Lower lobe of right lung (tissue), 2 donors: ENCODE results near the gene DUSP18. TPM values are rescaled to one million over a fixed set of nuclear protein-coding genes. Genes with fewer than 3 reads are reported as not detected.

ENCODE experiments used
- ATAC-seq, 2 donors: fragments of 200-7000 bp; cut with Tn5 transposase; one replicate each; pipeline ENCODE4 v1.9.1; 2020 to 2022; ENCODE audit warnings: mild to moderate bottlenecking in 2 of 2, moderate library complexity in 2 of 2
- DNase-seq: peaks from one replicate; pipeline ENCODE4 v3.0.0-alpha.2; 2020
- H3K27ac ChIP-seq: fragments of 200-600 bp; one replicate; pipeline ENCODE4 v1.8.0; 2022
- H3K27me3 ChIP-seq: fragments of 200-600 bp; one replicate; pipeline ENCODE4 v1.8.0; 2022; ENCODE audit warnings: low read depth
- H3K36me3 ChIP-seq: fragments of 200-600 bp; one replicate; pipeline ENCODE4 v1.8.0; 2022; ENCODE audit warnings: mild to moderate bottlenecking
- H3K4me1 ChIP-seq: fragments of 200-600 bp; one replicate; pipeline ENCODE4 v1.8.0; 2022
- H3K4me3 ChIP-seq: fragments of 200-600 bp; one replicate; pipeline ENCODE4 v1.8.0; 2022; ENCODE audit warnings: mild to moderate bottlenecking
- H3K9me3 ChIP-seq: fragments of 200-600 bp; one replicate; pipeline ENCODE4 v1.8.0; 2022
- intact Hi-C: fragments of 100-400 bp; cut with DNase I; formaldehyde crosslinking; loops from one replicate; pipeline ENCODE4 v1.11.0; 2022
- total RNA-seq: library from RNA; stranded (reverse); fragmentation: NEBNext Ultra II Directional; extraction: Animal tissue kit (Norgen Biotek cat#: 25700); gene quantifications from one replicate; pipeline ENCODE4 v1.2.1, GENCODE V29; 2021
- TF ChIP-seq, protein P1 (sequence below): fragments of 200-600 bp; IDR thresholded peaks from one replicate; pipeline ENCODE4 v1.8.0; 2022; ENCODE audit warnings: antibody characterized with exemption, mild to moderate bottlenecking
- donor health status: DM: no; HTN: yes; CAD: no; lungs with severe emphysema.

Gene DUSP18
- total RNA-seq, 1 donor from 2014 or later: 21.5 TPM

GRCh38 chr22:30646518-30647160 lies 21.0 kb downstream of the DUSP18 start:
- intact Hi-C loops: no loop called here
- DNase-seq (no peak), ATAC-seq (no peak)
- no peaks in the 10 kb centered on the region for H3K27me3 ChIP-seq
- no peak overlapping the region for H3K4me3 ChIP-seq
- no peaks in the 10 kb centered on the region for H3K9me3 ChIP-seq
- TF ChIP-seq, protein P1, sequence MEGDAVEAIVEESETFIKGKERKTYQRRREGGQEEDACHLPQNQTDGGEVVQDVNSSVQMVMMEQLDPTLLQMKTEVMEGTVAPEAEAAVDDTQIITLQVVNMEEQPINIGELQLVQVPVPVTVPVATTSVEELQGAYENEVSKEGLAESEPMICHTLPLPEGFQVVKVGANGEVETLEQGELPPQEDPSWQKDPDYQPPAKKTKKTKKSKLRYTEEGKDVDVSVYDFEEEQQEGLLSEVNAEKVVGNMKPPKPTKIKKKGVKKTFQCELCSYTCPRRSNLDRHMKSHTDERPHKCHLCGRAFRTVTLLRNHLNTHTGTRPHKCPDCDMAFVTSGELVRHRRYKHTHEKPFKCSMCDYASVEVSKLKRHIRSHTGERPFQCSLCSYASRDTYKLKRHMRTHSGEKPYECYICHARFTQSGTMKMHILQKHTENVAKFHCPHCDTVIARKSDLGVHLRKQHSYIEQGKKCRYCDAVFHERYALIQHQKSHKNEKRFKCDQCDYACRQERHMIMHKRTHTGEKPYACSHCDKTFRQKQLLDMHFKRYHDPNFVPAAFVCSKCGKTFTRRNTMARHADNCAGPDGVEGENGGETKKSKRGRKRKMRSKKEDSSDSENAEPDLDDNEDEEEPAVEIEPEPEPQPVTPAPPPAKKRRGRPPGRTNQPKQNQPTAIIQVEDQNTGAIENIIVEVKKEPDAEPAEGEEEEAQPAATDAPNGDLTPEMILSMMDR: no peak
- no peak overlapping the region for H3K27ac ChIP-seq
- no peaks in the 10 kb centered on the region for H3K4me1 ChIP-seq
- no peaks in the 10 kb centered on the region for H3K36me3 ChIP-seq

GRCh38 chr22:30643055-30643875 lies 24.4 kb downstream of the DUSP18 start:
- TF ChIP-seq, protein P1: no peak
- H3K27me3 ChIP-seq: no peaks in the 10 kb centered on the region
- intact Hi-C loops: no loop called here
- H3K9me3 ChIP-seq: no peaks in the 10 kb centered on the region
- H3K36me3 ChIP-seq: no peaks in the 10 kb centered on the region
- no peak overlapping the region for H3K4me3 ChIP-seq
- ATAC-seq: no peak
- no peak overlapping the region for H3K27ac ChIP-seq
- no peak for DNase-seq
- no peaks in the 10 kb centered on the region for H3K4me1 ChIP-seq

DNA sequence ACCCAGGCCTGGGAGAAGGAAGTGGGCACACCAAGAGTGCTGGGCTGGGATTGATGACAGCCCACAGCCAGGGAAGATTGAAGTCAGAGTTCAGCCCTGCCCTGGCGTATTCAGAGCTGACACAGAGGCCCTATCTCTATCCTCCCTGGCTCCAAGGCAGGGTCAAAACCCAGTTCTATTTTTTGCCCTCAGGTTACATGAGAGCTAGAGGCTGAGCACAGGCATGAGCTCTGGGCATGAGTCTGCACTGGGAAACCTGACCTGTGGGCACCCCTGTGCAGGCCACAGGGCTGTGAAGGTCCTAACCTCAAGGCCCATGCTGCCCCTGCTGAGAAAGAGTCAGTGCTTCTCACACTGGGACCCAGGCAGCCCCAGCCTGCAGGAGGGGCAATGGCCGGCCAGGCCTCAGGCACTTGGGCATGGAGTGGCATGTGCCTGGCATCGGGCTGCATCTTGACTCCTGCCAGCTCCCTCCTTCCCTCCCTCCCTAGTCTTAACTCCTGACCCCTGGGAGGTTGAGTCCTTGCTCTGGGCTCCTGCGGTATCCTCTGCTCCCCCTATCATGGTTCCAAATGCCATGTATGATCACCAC lies 26.7 kb downstream of the DUSP18 start:
- Histone ChIP-seq H3K9me3 (no peaks in the 10 kb centered on the region), H3K27ac (no peak overlapping the region), H3K4me3 (no peak overlapping the region), H3K4me1 (peaks cover 20% of the 10 kb centered on the region), H3K36me3 (no peaks in the 10 kb centered on the region), H3K27me3 (no peaks in the 10 kb centered on the region)
- no peak for ATAC-seq
- TF ChIP-seq, protein P1: no peak
- intact Hi-C loops: no loop called here
- DNase-seq: no peak

DNA sequence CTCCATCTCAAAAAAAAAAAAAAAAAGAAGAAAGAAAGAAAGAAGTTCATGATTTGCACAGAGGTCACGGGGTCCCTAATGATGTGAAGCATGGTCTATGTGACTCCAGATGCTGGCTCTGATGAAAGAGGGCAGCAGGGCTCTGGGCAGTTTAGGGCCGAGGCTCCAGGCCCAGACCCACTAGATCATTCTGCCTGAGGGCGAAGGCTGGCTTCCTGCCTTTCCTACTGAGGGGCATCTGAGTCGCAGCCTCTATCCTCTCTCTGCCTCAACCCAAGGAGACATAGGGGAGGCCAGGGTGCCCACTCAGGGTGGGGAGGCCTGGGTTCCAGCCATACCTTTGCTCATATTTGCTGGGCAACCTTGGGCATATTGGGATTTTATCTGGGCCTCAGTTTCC lies 27.3 kb downstream of the DUSP18 start:
- no peaks in the 10 kb centered on the region for H3K36me3 ChIP-seq
- no peak overlapping the region for H3K4me3 ChIP-seq
- H3K4me1 ChIP-seq: peaks cover 23% of the 10 kb centered on the region
- H3K9me3 ChIP-seq: no peaks in the 10 kb centered on the region
- H3K27me3 ChIP-seq: no peaks in the 10 kb centered on the region
- intact Hi-C loops: no loop called here
- no peak overlapping the region for H3K27ac ChIP-seq
- DNase-seq (no peak), ATAC-seq (no peak)
- TF ChIP-seq, protein P1: no peak

DNA sequence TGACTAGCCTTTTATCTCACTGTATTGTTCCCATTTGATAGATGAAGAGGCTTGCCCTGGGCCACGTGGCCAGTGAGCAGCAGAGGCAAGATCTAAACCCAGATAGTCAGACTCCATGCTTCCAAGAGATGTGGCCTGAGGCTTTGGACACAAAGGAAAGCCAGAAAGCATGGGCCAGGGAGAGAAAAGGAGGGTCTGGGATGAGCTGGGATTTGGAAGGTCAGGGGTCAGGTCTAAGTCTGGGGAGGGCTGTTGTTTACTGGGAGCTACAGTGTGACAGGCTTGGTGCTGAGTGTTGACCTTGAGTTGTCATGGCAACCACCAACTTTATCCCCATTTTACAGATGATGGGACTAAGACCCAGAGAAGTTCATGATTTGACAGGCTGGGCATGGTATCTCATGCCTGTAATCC lies 30.0 kb downstream of the DUSP18 start:
- TF ChIP-seq, protein P1: no peak
- Histone ChIP-seq H3K27ac (no peak overlapping the region), H3K27me3 (no peaks in the 10 kb centered on the region), H3K4me3 (no peak overlapping the region), H3K36me3 (no peaks in the 10 kb centered on the region), H3K9me3 (no peaks in the 10 kb centered on the region), H3K4me1 (peaks cover 32% of the 10 kb centered on the region)
- ATAC-seq (no peak), DNase-seq (no peak)
- intact Hi-C loops: no loop called here
